OCI-LY3 (cell line): ENCODE measurements around the gene GSTO2.

Experiments used
- CTCF ChIP-seq: fragments of 200-600, 300-600 bp; sonication (generic); IDR thresholded peaks from 2 replicates; pipeline ENCODE4 v1.5.1; 2014; ENCODE audit warnings: antibody characterized with exemption, low read length, low read depth
- EZH2phosphoT487 ChIP-seq: fragments of 200-600 bp; shearing (Covaris generic); IDR thresholded peaks from 2 replicates; pipeline ENCODE4 v1.6.1; 2018; ENCODE audit warnings: antibody characterized with exemption, mixed run types, low read depth

- TF ChIP-seq CTCF (no peak), EZH2phosphoT487 (no peak)
Measured at GRCh38 chr10:104223304-104223703, 45.7 kb upstream of the GSTO2 start.
